UCSD-AML1 (cell line): Measurements from ENCODE around the gene RPL35A.
"Not testable (repeated sequence)": the region's sequence is repeated elsewhere in the genome, so short reads cannot be mapped to it uniquely, and the experiment has no call there.

ENCODE experiments used
- DNase-seq: peaks from one replicate; lab custom pipeline; 2025; ENCODE audit not compliant: unreplicated experiment; lab: John Stamatoyannopoulos, UW

Gene RPL35A

GRCh38 chr3:197949778-197950676 lies at the start of gene RPL35A:
Gene RPL35A, plus strand, starts transcription at chr3:197950190. Its CDS starts 778 bp downstream, at chr3:197950968.
- DNase-seq = peak; percentile 84

GRCh38 chr3:197901626-197902025 lies 48.4 kb upstream of the RPL35A start:
- DNase-seq = no peak

- peak; percentile 73 for DNase-seq
Observed at GRCh38 chr3:197906023-197906849, 43.8 kb upstream of the RPL35A start.

GRCh38 chr3:197906850-197907187 lies 43.2 kb upstream of the RPL35A start:
- no peak for DNase-seq

GRCh38 chr3:197907196-197907595 lies 42.8 kb upstream of the RPL35A start:
- no peak for DNase-seq

GRCh38 chr3:197908550-197908949 lies 41.4 kb upstream of the RPL35A start:
- not testable (repeated sequence) for DNase-seq

GRCh38 chr3:197908957-197909701 lies 40.9 kb upstream of the RPL35A start:
- no peak for DNase-seq

- DNase-seq = no peak
Observed at GRCh38 chr3:197912741-197913476, 37.1 kb upstream of the RPL35A start.

GRCh38 chr3:197913641-197914380 lies 36.2 kb upstream of the RPL35A start:
- no peak for DNase-seq

- DNase-seq = not testable (repeated sequence)
Observed at GRCh38 chr3:197921429-197922275, 28.3 kb upstream of the RPL35A start.

GRCh38 chr3:197926418-197926817 lies 23.6 kb upstream of the RPL35A start:
- DNase-seq = peak; percentile 30

GRCh38 chr3:197927578-197927977 lies 22.4 kb upstream of the RPL35A start:
- DNase-seq = not testable (repeated sequence)

GRCh38 chr3:197936819-197937384 lies 13.1 kb upstream of the RPL35A start:
- no peak for DNase-seq

- DNase-seq = no peak
Observed at GRCh38 chr3:197940745-197941384, 9.1 kb upstream of the RPL35A start.

- DNase-seq = no peak
Observed at GRCh38 chr3:197942956-197943556, 6.9 kb upstream of the RPL35A start.

GRCh38 chr3:197949191-197949777 lies 706 bp upstream of the RPL35A start:
- no peak for DNase-seq

- no peak for DNase-seq
Observed at GRCh38 chr3:197950677-197951061, 679 bp downstream of the RPL35A start.
